ENCODE results near the gene PDE4D. TPM values are rescaled to one million over a fixed set of nuclear protein-coding genes. Genes with fewer than 3 reads are reported as not detected.

The PDE4D gene
- total RNA-seq, 2 experiments from 2014 or later = 0.50 to 0.51 TPM

DNA sequence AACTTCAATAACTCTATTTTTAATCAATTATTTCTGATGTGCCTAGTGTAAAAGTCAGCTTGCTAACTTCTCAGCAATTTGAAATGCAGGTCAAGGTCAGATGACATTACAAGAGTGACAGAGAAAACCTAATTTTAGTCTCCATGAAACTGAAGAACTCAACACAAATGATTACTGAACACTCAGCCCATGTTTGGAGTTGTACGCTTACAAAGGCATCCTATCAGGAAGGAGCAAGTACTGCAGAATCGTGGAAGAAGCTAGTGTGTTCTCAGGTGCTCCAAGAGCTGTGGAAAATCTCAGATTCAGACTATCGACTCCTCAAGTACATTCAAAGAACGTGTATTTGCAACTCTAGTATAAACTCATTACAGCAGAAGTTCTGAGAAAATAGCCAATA lies 526.7 kb downstream of the PDE4D start:
- ChIA-PET CTCF (ENCODE audit: unreplicated experiment) (no interaction called here), POLR2A (interaction anchor here (0.7 kb wide), 1 partner anchor 53 kb away, joined by 3 read pairs; no protein-coding TSS in a partner anchor)
- Histone ChIP-seq H2AFZ (ENCODE audit: low read length) (no peak overlapping the region), H4K20me1 (ENCODE audit: insufficient read depth, low read length) (no peaks in the 10 kb centered on the region), H3K9me2 (ENCODE audit: insufficient read depth, low read length) (no peaks in the 10 kb centered on the region), H3K27ac (ENCODE audit: low read depth, low read length, poor library complexity, severe bottlenecking) (no peak overlapping the region), H3K4me1 (ENCODE audit: insufficient read depth, low read length, poor library complexity, severe bottlenecking) (no peaks in the 10 kb centered on the region), H3K4me3 (ENCODE audit: low read depth, low read length, poor library complexity, severe bottlenecking) (no peak overlapping the region), H3K9me3 (ENCODE audit: low read length) (no peaks in the 10 kb centered on the region), H3K36me3 (ENCODE audit: insufficient read depth, low read length) (no peaks in the 10 kb centered on the region), H3K4me2 (ENCODE audit: low read length) (no peak overlapping the region), H3K79me2 (ENCODE audit: insufficient read depth, low read depth, low read length) (no peaks in the 10 kb centered on the region)
- no TSS peak for BruUV-seq (replicated peaks)
- DNase-seq (ENCODE audit: low spot score) = no peak
- intact Hi-C loops (cut with micrococcal nuclease; ENCODE audit: unreplicated experiment) = loop anchor here (5.0 kb wide), 1 partner anchor 179 kb away; no protein-coding TSS in a partner anchor
- TF ChIP-seq, protein P1, sequence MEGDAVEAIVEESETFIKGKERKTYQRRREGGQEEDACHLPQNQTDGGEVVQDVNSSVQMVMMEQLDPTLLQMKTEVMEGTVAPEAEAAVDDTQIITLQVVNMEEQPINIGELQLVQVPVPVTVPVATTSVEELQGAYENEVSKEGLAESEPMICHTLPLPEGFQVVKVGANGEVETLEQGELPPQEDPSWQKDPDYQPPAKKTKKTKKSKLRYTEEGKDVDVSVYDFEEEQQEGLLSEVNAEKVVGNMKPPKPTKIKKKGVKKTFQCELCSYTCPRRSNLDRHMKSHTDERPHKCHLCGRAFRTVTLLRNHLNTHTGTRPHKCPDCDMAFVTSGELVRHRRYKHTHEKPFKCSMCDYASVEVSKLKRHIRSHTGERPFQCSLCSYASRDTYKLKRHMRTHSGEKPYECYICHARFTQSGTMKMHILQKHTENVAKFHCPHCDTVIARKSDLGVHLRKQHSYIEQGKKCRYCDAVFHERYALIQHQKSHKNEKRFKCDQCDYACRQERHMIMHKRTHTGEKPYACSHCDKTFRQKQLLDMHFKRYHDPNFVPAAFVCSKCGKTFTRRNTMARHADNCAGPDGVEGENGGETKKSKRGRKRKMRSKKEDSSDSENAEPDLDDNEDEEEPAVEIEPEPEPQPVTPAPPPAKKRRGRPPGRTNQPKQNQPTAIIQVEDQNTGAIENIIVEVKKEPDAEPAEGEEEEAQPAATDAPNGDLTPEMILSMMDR (conservative IDR thresholded peaks at IDR 0.05; ENCODE audit: low read length) = no peak
- no peak for TF ChIP-seq EZH2phosphoT487 (IDR thresholded peaks at IDR 0.05; ENCODE audit: borderline replicate concordance, low read depth, low read length)

DNA sequence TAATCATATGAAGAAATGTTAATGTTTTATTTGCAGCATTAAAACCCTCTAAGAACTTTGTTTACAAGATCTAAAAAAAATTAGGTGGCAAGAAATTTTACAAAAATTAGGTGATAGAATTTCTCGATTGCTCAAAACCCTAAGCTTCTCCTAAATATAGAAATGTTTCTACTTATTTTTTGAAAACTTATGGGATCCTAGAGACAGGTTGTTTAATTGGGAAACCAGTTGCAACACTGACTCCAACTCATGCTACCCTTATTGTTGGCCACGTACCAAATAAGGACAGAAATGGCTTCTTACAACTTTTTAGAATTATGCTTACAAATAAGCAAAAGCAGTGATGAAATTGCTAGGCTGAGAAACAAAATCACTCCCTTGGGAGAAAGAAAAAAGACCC lies 531.1 kb downstream of the PDE4D start:
- Histone ChIP-seq H3K27ac (ENCODE audit: low read depth, low read length, poor library complexity, severe bottlenecking) (no peak overlapping the region), H2AFZ (ENCODE audit: low read length) (no peak overlapping the region), H3K4me2 (ENCODE audit: low read length) (no peak overlapping the region), H3K4me3 (ENCODE audit: low read depth, low read length, poor library complexity, severe bottlenecking) (no peak overlapping the region), H3K79me2 (ENCODE audit: insufficient read depth, low read depth, low read length) (no peaks in the 10 kb centered on the region), H3K36me3 (ENCODE audit: insufficient read depth, low read length) (no peaks in the 10 kb centered on the region), H3K9me3 (ENCODE audit: low read length) (no peaks in the 10 kb centered on the region), H3K9me2 (ENCODE audit: insufficient read depth, low read length) (no peaks in the 10 kb centered on the region), H3K4me1 (ENCODE audit: insufficient read depth, low read length, poor library complexity, severe bottlenecking) (no peaks in the 10 kb centered on the region), H4K20me1 (ENCODE audit: insufficient read depth, low read length) (no peaks in the 10 kb centered on the region)
- TF ChIP-seq, protein P1 (conservative IDR thresholded peaks at IDR 0.05; ENCODE audit: low read length) = no peak
- TF ChIP-seq EZH2phosphoT487 (IDR thresholded peaks at IDR 0.05; ENCODE audit: borderline replicate concordance, low read depth, low read length) = no peak
- POLR2A ChIA-PET = no interaction called here
- BruUV-seq (replicated peaks) = no TSS peak
- CTCF ChIA-PET (ENCODE audit: unreplicated experiment) = no interaction called here
- intact Hi-C loops (cut with micrococcal nuclease; ENCODE audit: unreplicated experiment) = no loop called here
- DNase-seq (ENCODE audit: low spot score) = no peak

- H3K9me3 ChIP-seq (ENCODE audit: low read length) = no peaks in the 10 kb centered on the region
- intact Hi-C loops (cut with micrococcal nuclease; ENCODE audit: unreplicated experiment) = no loop called here
- H2AFZ ChIP-seq (ENCODE audit: low read length) = no peak overlapping the region
- no TSS peak for BruUV-seq (replicated peaks)
- no peaks in the 10 kb centered on the region for H3K4me1 ChIP-seq (ENCODE audit: insufficient read depth, low read length, poor library complexity, severe bottlenecking)
- no peaks in the 10 kb centered on the region for H4K20me1 ChIP-seq (ENCODE audit: insufficient read depth, low read length)
- H3K36me3 ChIP-seq (ENCODE audit: insufficient read depth, low read length) = no peaks in the 10 kb centered on the region
- no peaks in the 10 kb centered on the region for H3K79me2 ChIP-seq (ENCODE audit: insufficient read depth, low read depth, low read length)
- CTCF ChIA-PET (ENCODE audit: unreplicated experiment) = no interaction called here
- H3K27ac ChIP-seq (ENCODE audit: low read depth, low read length, poor library complexity, severe bottlenecking) = no peak overlapping the region
- no peak overlapping the region for H3K4me3 ChIP-seq (ENCODE audit: low read depth, low read length, poor library complexity, severe bottlenecking)
- no peak overlapping the region for H3K4me2 ChIP-seq (ENCODE audit: low read length)
- no peak for TF ChIP-seq EZH2phosphoT487 (IDR thresholded peaks at IDR 0.05; ENCODE audit: borderline replicate concordance, low read depth, low read length)
- TF ChIP-seq, protein P1 (conservative IDR thresholded peaks at IDR 0.05; ENCODE audit: low read length) = no peak
- POLR2A ChIA-PET = interaction anchor here (0.9 kb wide), 1 partner anchor 9 kb away, joined by 3 read pairs; no protein-coding TSS in a partner anchor
- DNase-seq (ENCODE audit: low spot score) = no peak
- H3K9me2 ChIP-seq (ENCODE audit: insufficient read depth, low read length) = no peaks in the 10 kb centered on the region
These were observed 532.1 kb downstream of the PDE4D start for GRCh38 chr5:59361454-59361853.
